NCI-H1694 (cell line): ENCODE results near the gene TEKTIP1.
"Not testable (repeated sequence)": the region's sequence is repeated elsewhere in the genome, so short reads cannot be mapped to it uniquely, and the experiment has no call there.

Experiments
- DNase-seq: peaks from one replicate; lab custom pipeline; 2025; lab: John Stamatoyannopoulos, UW

Gene TEKTIP1

GRCh38 chr19:3563709-3564524, 24.9 kb downstream of the TEKTIP1 start:
- no peak for DNase-seq

- no peak for DNase-seq
Measured at GRCh38 chr19:3565139-3565538, 26.2 kb downstream of the TEKTIP1 start.

GRCh38 chr19:3570042-3570441, 31.1 kb downstream of the TEKTIP1 start:
- not testable (repeated sequence) for DNase-seq

GRCh38 chr19:3570606-3571011, 31.6 kb downstream of the TEKTIP1 start:
- no peak for DNase-seq

GRCh38 chr19:3572132-3572854, 33.3 kb downstream of the TEKTIP1 start:
- peak; percentile 94 for DNase-seq

- no peak for DNase-seq
Measured at GRCh38 chr19:3572855-3573161, 33.8 kb downstream of the TEKTIP1 start, which contains the start of gene HMG20B. TSS of gene HMG20B (plus strand) at chr19:3572944. CDS start at chr19:3573310, 366 bp downstream.

- DNase-seq = no peak
Measured at GRCh38 chr19:3573162-3573857, 34.3 kb downstream of the TEKTIP1 start.

- peak; percentile 65 for DNase-seq
Measured at GRCh38 chr19:3573858-3574637, 35.1 kb downstream of the TEKTIP1 start.

GRCh38 chr19:3575260-3575741, 36.3 kb downstream of the TEKTIP1 start:
- peak; percentile 42 for DNase-seq

GRCh38 chr19:3575949-3576673, 37.1 kb downstream of the TEKTIP1 start:
- DNase-seq = no peak

GRCh38 chr19:3576696-3577443, 37.9 kb downstream of the TEKTIP1 start:
- no peak for DNase-seq

GRCh38 chr19:3577723-3578344, 38.9 kb downstream of the TEKTIP1 start:
- no peak for DNase-seq

GRCh38 chr19:3578390-3578789, 39.4 kb downstream of the TEKTIP1 start:
- DNase-seq = no peak

GRCh38 chr19:3580156-3580934, 41.4 kb downstream of the TEKTIP1 start:
- DNase-seq = no peak

GRCh38 chr19:3581792-3582191, 42.8 kb downstream of the TEKTIP1 start:
- not testable (repeated sequence) for DNase-seq

GRCh38 chr19:3584036-3584802, 45.2 kb downstream of the TEKTIP1 start:
- not testable (repeated sequence) for DNase-seq

- DNase-seq = no peak
Measured at GRCh38 chr19:3585301-3586126, 46.5 kb downstream of the TEKTIP1 start, which contains the start of gene GIPC3. TSS of gene GIPC3 (plus strand) at chr19:3585478. CDS start at chr19:3585598, 120 bp downstream.
